NK-92 treated with Interleukin-12 subunit alpha and Interleukin-12 subunit beta, amount 100 ng/mL, for 24 hours (cell line): ENCODE data around the gene NTRK3.
"Not testable (repeated sequence)": the region's sequence is repeated elsewhere in the genome, so short reads cannot be mapped to it uniquely, and the experiment has no call there.

Experiments
- DNase-seq: peaks from one replicate; lab custom pipeline; 2025; lab: John Stamatoyannopoulos, UW

NTRK3 gene

GRCh38 chr15:88072598-88073390 lies 183.7 kb downstream of the NTRK3 start:
- no peak for DNase-seq

GRCh38 chr15:88072133-88072532 lies 184.4 kb downstream of the NTRK3 start:
- not testable (repeated sequence) for DNase-seq

- no peak for DNase-seq
These were observed 185.4 kb downstream of the NTRK3 start for GRCh38 chr15:88071141-88071540.

- no peak for DNase-seq
These were observed 187.0 kb downstream of the NTRK3 start for GRCh38 chr15:88069561-88069960.

- DNase-seq, result no peak
These were observed 189.2 kb downstream of the NTRK3 start for GRCh38 chr15:88067331-88067685.

- DNase-seq, result no peak
These were observed 189.8 kb downstream of the NTRK3 start for GRCh38 chr15:88066636-88067330.

GRCh38 chr15:88061452-88061851 lies 195.1 kb downstream of the NTRK3 start:
- no peak for DNase-seq

GRCh38 chr15:88060383-88060782 lies 196.2 kb downstream of the NTRK3 start:
- no peak for DNase-seq

GRCh38 chr15:88057836-88058235 lies 198.7 kb downstream of the NTRK3 start:
- no peak for DNase-seq

- DNase-seq, result no peak
These were observed 207.0 kb downstream of the NTRK3 start for GRCh38 chr15:88049506-88049905.

- no peak for DNase-seq
These were observed 207.8 kb downstream of the NTRK3 start for GRCh38 chr15:88048755-88049154.

GRCh38 chr15:88048237-88048636 lies 208.3 kb downstream of the NTRK3 start:
- DNase-seq, result no peak

GRCh38 chr15:88046576-88047129 lies 209.9 kb downstream of the NTRK3 start:
- no peak for DNase-seq

GRCh38 chr15:88043396-88043795 lies 213.1 kb downstream of the NTRK3 start:
- DNase-seq, result no peak

GRCh38 chr15:88042047-88042446 lies 214.5 kb downstream of the NTRK3 start:
- no peak for DNase-seq

GRCh38 chr15:88040516-88040915 lies 216.0 kb downstream of the NTRK3 start:
- DNase-seq, result no peak

- no peak for DNase-seq
These were observed 218.3 kb downstream of the NTRK3 start for GRCh38 chr15:88038261-88038660.

- no peak for DNase-seq
These were observed 220.2 kb downstream of the NTRK3 start for GRCh38 chr15:88036154-88036839.

GRCh38 chr15:88035381-88035780 lies 221.2 kb downstream of the NTRK3 start:
- DNase-seq, result no peak

GRCh38 chr15:88033421-88033820 lies 223.1 kb downstream of the NTRK3 start:
- DNase-seq, result not testable (repeated sequence)

GRCh38 chr15:88032787-88033186 lies 223.8 kb downstream of the NTRK3 start:
- no peak for DNase-seq

GRCh38 chr15:88031461-88031860 lies 225.1 kb downstream of the NTRK3 start:
- no peak for DNase-seq

GRCh38 chr15:88029696-88030095 lies 226.8 kb downstream of the NTRK3 start:
- no peak for DNase-seq
